Endodermal cell (in vitro differentiated cells): ENCODE results near the gene ZDHHC16. TPM values are rescaled to one million over a fixed set of nuclear protein-coding genes. Genes with fewer than 3 reads are reported as not detected.

ENCODE experiments used
- DNase-seq: peaks from one replicate; pipeline ENCODE4 v3.0.0-alpha.2; 2017
- H3K27ac ChIP-seq: 2 replicates; pipeline ENCODE4 v1.5.1; 2013; ENCODE audit warnings: mild to moderate bottlenecking, low read depth, low read length, moderate library complexity
- H3K27me3 ChIP-seq: 2 replicates; pipeline ENCODE4 v1.6.1; 2013; ENCODE audit warnings: mild to moderate bottlenecking, low read length, moderate library complexity; ENCODE audit not compliant: insufficient read depth, control insufficient read depth, poor library complexity, severe bottlenecking
- H3K36me3 ChIP-seq: 2 replicates; pipeline ENCODE4 v1.7.0; 2013; ENCODE audit warnings: mild to moderate bottlenecking, low read length, moderate library complexity; ENCODE audit not compliant: control insufficient read depth, insufficient read depth
- H3K4me1 ChIP-seq: one replicate; pipeline ENCODE4 v1.7.0; 2013; ENCODE audit warnings: low read length; ENCODE audit not compliant: control insufficient read depth, insufficient read depth
- H3K4me3 ChIP-seq: 2 replicates; pipeline ENCODE4 v1.5.1; 2013; ENCODE audit warnings: mild to moderate bottlenecking, low read length, moderate library complexity
- H3K9ac ChIP-seq: 2 replicates; pipeline ENCODE4 v1.6.1; 2013; ENCODE audit warnings: mild to moderate bottlenecking, low read length, moderate library complexity; ENCODE audit not compliant: poor library complexity, severe bottlenecking; ENCODE audit errors: extremely low read depth
- H3K9me3 ChIP-seq: 2 replicates; pipeline ENCODE4 v1.6.1; 2013; ENCODE audit warnings: mild to moderate bottlenecking, low read length, moderate library complexity; ENCODE audit not compliant: control insufficient read depth
- H3K27ac Mint-ChIP-seq: 2 replicates; pipeline ENCODE4 v1.8.0; 2020; ENCODE audit warnings: mixed read lengths
- H3K27me3 Mint-ChIP-seq: 2 replicates; pipeline ENCODE4 v1.8.0; 2021; ENCODE audit warnings: mild to moderate bottlenecking, mixed read lengths; ENCODE audit not compliant: insufficient read depth
- H3K36me3 Mint-ChIP-seq: 2 replicates; pipeline ENCODE4 v1.8.0; 2020; ENCODE audit warnings: low read depth, mixed read lengths
- H3K4me1 Mint-ChIP-seq: 2 replicates; pipeline ENCODE4 v1.8.0; 2020; ENCODE audit warnings: mixed read lengths
- H3K4me3 Mint-ChIP-seq: 2 replicates; pipeline ENCODE4 v1.8.0; 2020; ENCODE audit warnings: mild to moderate bottlenecking, moderate library complexity, mixed read lengths
- H3K9me3 Mint-ChIP-seq: 2 replicates; pipeline ENCODE4 v1.8.0; 2020; ENCODE audit warnings: mild to moderate bottlenecking, mixed read lengths
- CTCF ChIP-seq: fragments of 200-600 bp; sonication (generic); conservative IDR thresholded peaks from 2 replicates; pipeline ENCODE4 v1.5.0; 2021; ENCODE audit warnings: antibody characterized with exemption, mild to moderate bottlenecking
- WGBS, 2 experiments: methylation state at CpG; one replicate each; pipeline versions ENCODE4 v1.1.5 to v1.1.7; 2013; ENCODE audit warnings: missing lambda C conversion rate in 2 of 2, mixed read lengths in 1 of 2; ENCODE audit not compliant: insufficient coverage in 1 of 2, insufficient read length in 1 of 2; 5-methylcytosine and 5-hydroxymethylcytosine counted together
- total RNA-seq, 2 donors: library from RNA; stranded (reverse); fragmentation: NEBNext Ultra II Directional in 1 of 2; extraction: Animal tissue kit (Norgen Biotek cat#: 25700) in 1 of 2; gene quantifications; 2 replicates in 1 of 2; 3 replicates in 1 of 2; pipeline ENCODE4 v1.2.1, GENCODE V29; 2021

ZDHHC16 gene
- total RNA-seq, 2 donors from 2014 or later = 44.5 to 53.6 TPM

GRCh38 chr10:97485647-97486281, 39.8 kb downstream of the ZDHHC16 start:
- Histone ChIP-seq H3K27me3 (no peaks in the 10 kb centered on the region), H3K9ac (no peak overlapping the region), H3K27ac (no peak overlapping the region), H3K36me3 (peaks cover 34% of the 10 kb centered on the region), H3K4me1 (no peaks in the 10 kb centered on the region), H3K9me3 (no peaks in the 10 kb centered on the region), H3K4me3 (no peak overlapping the region)
- no peak for TF ChIP-seq CTCF
- DNase-seq = no peak
- WGBS, 2 experiments = 99 to 100% methylated on average over 2 to 4 of the region's 4 CpGs
- Mint-ChIP-seq H3K27me3 (no peaks in the 10 kb centered on the region), H3K9me3 (no peaks in the 10 kb centered on the region), H3K36me3 (peaks cover 12% of the 10 kb centered on the region), H3K4me3 (no peak overlapping the region), H3K27ac (no peak overlapping the region), H3K4me1 (no peaks in the 10 kb centered on the region)

- Mint-ChIP-seq H3K4me1 (peaks cover 17% of the 10 kb centered on the region), H3K36me3 (peaks cover 8% of the 10 kb centered on the region), H3K9me3 (no peaks in the 10 kb centered on the region), H3K4me3 (no peak overlapping the region), H3K27me3 (no peaks in the 10 kb centered on the region), H3K27ac (no peak overlapping the region)
- Histone ChIP-seq H3K4me1 (peaks cover 7% of the 10 kb centered on the region), H3K9ac (no peak overlapping the region), H3K36me3 (peaks cover 25% of the 10 kb centered on the region), H3K4me3 (no peak overlapping the region), H3K27ac (no peak overlapping the region), H3K9me3 (no peaks in the 10 kb centered on the region), H3K27me3 (no peaks in the 10 kb centered on the region)
- no peak for TF ChIP-seq CTCF
- WGBS, 2 experiments = 90 to 100% methylated on average over 1 to 2 of the region's 2 CpGs
- no peak for DNase-seq
These were observed 44.6 kb downstream of the ZDHHC16 start for GRCh38 chr10:97490592-97490991.

DNA sequence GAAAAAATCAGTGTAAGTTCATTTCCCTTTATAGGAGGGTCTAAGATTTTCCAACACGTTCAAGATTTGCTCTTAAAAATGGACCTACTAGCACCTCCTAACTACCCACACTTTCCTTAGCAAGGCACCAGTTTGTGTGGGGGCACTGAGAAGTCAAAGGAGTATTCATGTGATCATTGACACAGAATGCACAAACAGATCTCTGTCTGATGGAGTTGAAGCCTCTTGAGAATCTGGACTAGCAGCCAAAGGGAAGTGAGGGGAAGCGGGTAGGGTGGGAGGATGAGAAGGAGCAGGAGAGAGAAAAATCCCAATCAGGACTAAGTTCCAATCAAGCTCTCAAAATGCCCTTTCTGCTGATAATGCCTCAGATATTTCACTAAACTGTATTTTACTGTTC, 48.2 kb downstream of the ZDHHC16 start:
- H3K9me3 Mint-ChIP-seq = no peaks in the 10 kb centered on the region
- TF ChIP-seq CTCF = no peak
- 81 to 83% methylated on average over 1 to 2 of the region's 2 CpGs for WGBS, 2 experiments
- H3K27me3 ChIP-seq = no peaks in the 10 kb centered on the region
- peaks cover 23% of the 10 kb centered on the region for H3K4me1 Mint-ChIP-seq
- H3K9me3 ChIP-seq = no peaks in the 10 kb centered on the region
- H3K4me3 Mint-ChIP-seq = no peak overlapping the region
- H3K27ac Mint-ChIP-seq = peak overlapping the region; percentile 30
- peaks cover 7% of the 10 kb centered on the region for H3K4me1 ChIP-seq
- DNase-seq = no peak
- no peaks in the 10 kb centered on the region for H3K27me3 Mint-ChIP-seq
- H3K9ac ChIP-seq = no peak overlapping the region
- peaks cover 17% of the 10 kb centered on the region for H3K36me3 ChIP-seq
- peaks cover 5% of the 10 kb centered on the region for H3K36me3 Mint-ChIP-seq
- H3K27ac ChIP-seq = no peak overlapping the region
- H3K4me3 ChIP-seq = no peak overlapping the region
